Cardiac fibroblast (primary cell): ENCODE results near the gene TULP3.
A peak's percentile ranks its signal among the peaks of the same experiment; 100 is the strongest.

Experiments used
- DNase-seq, 2 donors: peaks; one replicate each; pipeline versions ENCODE4 v3.0.0 to v3.0.0-alpha.2; 2010; ENCODE audit warnings: low read depth in 2 of 2
- H3K4me3 ChIP-seq, 2 donors: replicated peaks in 1 of 2; 1 replicate in 1 of 2; 2 replicates in 1 of 2; pipeline ENCODE4 v1.5.1; 2011; ENCODE audit warnings: low read depth in 2 of 2, low read length in 2 of 2, mild to moderate bottlenecking in 2 of 2, moderate library complexity in 1 of 2
- TF ChIP-seq, protein P1 (sequence below): IDR thresholded peaks from one replicate; pipeline ENCODE4 v1.5.1; 2011; ENCODE audit warnings: low read depth, mild to moderate bottlenecking, low read length, inconsistent platforms

TULP3 gene

DNA sequence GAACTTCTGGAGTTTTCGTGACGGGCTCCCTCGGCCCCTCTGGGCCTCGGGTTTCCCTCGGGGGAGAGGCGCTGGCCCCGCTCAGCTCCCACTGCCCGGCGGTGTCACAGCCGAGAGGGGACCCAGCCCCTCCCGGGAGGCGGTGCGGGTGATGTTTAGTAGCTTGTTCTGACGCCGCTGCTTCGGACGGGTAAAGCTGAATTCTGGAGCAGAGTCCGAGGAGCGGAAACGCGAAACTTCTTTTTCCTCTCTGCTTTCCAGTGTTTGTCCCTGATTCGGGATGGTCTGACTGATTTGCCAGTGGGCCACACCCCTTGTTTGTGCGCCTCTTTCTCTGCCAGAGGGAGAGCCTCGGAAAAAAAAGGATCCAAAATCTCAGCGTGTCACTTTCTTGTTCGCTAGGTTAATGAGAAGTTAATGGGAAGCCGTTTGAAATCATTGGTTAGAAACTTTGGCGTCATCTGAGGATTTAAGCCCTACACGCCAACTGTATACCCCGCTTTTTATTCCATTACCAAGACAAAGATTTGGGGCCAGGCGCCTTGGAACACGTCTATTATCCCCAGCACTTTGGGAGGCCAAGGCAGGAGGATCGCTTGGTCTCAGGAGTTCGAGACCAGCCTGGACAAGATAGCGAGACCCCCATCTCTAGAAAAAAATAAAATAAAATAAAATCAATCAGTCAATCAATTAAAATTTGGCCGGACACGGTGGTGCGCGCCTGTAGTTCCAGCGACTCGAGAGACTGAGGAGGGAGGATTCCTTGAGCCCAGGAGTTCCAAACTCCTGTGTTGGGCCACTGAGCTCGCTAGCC, 756 bp downstream of the TULP3 start:
- TF ChIP-seq, protein P1, sequence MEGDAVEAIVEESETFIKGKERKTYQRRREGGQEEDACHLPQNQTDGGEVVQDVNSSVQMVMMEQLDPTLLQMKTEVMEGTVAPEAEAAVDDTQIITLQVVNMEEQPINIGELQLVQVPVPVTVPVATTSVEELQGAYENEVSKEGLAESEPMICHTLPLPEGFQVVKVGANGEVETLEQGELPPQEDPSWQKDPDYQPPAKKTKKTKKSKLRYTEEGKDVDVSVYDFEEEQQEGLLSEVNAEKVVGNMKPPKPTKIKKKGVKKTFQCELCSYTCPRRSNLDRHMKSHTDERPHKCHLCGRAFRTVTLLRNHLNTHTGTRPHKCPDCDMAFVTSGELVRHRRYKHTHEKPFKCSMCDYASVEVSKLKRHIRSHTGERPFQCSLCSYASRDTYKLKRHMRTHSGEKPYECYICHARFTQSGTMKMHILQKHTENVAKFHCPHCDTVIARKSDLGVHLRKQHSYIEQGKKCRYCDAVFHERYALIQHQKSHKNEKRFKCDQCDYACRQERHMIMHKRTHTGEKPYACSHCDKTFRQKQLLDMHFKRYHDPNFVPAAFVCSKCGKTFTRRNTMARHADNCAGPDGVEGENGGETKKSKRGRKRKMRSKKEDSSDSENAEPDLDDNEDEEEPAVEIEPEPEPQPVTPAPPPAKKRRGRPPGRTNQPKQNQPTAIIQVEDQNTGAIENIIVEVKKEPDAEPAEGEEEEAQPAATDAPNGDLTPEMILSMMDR, result no peak
- peak overlapping the region; percentile 95 to 97 for H3K4me3 ChIP-seq
- peak; percentile 68 to 74 for DNase-seq

DNA sequence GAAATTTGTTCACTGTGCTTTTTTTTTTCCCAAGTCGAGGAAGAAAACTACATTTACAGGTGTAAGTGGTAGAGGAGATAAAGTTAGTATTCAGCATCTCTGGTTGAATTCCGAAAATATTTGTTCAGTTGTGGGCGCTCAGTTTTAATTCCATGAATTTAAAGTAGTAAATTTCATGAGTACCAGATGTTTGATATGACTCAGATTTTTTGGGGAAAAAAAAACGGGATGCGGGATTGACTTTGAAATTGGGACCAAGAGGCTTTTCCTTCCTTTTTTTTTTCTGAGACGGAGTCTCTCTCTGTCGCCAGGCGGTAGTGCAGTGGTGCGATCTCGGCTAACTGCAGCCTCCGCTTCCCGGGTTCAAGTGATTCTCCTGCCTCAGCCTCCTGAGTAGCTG, 1.6 kb downstream of the TULP3 start:
- DNase-seq, result no peak
- TF ChIP-seq, protein P1, result no peak
- H3K4me3 ChIP-seq, result peak overlapping the region in 1 of 2 donors; percentile 97

DNA sequence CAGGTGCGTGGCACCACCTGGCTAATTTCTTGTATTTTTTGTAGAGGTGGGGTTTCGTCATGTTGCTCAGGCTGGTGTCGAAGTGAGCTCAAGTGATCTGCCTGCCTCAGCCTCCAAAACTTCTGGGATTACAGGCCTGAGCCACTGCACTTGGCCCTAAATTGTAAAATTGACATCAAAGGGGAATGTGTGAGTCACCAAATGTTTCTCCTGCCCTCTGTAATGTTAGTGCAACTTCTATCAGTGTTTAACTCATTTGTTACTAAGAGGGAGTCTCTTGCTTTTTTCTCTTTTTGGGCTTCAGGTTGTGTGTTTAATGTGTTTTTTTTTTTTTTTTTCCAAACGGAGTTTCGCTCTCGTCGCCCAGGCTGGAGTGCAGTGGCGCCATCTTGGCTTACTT, 2.3 kb downstream of the TULP3 start:
- no peak overlapping the region for H3K4me3 ChIP-seq
- DNase-seq, result peak; percentile 84 to 87
- TF ChIP-seq, protein P1, result no peak

DNA sequence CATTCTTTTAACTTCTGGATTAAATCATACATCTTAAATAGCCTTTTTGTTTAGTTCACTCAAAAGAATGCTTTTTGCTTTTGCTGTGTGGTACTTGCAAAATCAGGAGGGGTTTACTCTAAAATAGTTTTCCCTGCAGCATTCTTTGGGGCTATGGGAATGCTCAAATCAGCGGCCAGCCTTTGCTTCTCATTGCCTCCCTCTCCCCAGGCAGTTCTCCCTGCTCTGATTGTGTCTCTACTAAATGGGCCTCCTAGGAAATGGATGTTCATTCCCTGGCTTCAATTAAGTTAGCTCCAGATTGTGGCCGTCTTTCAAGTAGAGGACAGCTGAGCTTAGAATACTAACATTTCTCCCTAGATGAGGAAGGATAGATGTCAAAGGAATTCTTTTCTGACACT, 4.4 kb downstream of the TULP3 start:
- no peak overlapping the region for H3K4me3 ChIP-seq
- TF ChIP-seq, protein P1, result no peak
- DNase-seq, result peak in 1 of 2 donors; percentile 19

DNA sequence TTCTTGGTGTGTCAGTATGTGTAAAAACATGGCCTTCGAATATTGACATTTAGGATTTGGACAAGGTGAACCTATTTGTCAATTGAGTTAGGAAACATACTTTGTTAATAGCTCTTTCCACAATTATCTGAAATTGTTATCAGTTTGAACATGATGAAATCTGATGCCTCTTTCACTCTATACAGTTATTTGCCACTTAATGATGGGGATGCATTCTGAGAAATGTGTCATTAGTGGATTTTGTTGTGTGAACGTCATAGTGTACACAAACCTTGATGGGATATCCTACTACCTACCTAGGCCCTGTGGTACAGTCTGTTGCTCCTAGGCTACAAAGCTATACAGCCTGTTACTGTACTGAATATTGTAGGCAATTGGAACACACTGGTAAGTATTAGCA, 4.8 kb downstream of the TULP3 start:
- H3K4me3 ChIP-seq, result no peak overlapping the region
- TF ChIP-seq, protein P1, result no peak
- DNase-seq, result peak in 1 of 2 donors; percentile 14

DNA sequence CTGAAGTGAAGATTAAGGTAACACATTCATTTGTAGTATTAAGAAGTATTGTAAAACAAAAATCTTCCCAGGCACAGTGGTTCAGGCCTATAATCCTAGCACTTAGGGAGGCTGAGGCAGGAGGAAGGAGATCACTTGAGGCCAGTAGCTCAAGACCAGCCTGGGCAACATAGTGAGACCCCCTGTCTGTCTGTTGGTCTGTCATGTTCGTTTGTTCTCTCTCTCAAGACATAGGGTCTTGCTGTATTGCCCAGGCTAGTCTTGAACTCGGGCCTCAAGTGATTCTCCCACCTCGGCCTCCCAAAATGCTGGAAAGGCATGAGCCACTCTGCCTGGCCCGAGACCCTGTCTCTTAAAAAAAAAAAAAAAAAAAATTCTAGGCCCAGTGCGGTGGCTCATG, 6.7 kb downstream of the TULP3 start:
- no peak for DNase-seq
- no peak overlapping the region for H3K4me3 ChIP-seq
- TF ChIP-seq, protein P1, result no peak
